ENCODE data around the gene TP53AIP1. TPM values are rescaled to one million over a fixed set of nuclear protein-coding genes. Genes with fewer than 3 reads are reported as not detected.

Gene TP53AIP1
- total and polyA plus RNA-seq, 2 of the 8 experiments (the other 6 are each of a cell fraction or from before 2014, with no cell fraction given): 0.03 TPM; not detected in 1

DNA sequence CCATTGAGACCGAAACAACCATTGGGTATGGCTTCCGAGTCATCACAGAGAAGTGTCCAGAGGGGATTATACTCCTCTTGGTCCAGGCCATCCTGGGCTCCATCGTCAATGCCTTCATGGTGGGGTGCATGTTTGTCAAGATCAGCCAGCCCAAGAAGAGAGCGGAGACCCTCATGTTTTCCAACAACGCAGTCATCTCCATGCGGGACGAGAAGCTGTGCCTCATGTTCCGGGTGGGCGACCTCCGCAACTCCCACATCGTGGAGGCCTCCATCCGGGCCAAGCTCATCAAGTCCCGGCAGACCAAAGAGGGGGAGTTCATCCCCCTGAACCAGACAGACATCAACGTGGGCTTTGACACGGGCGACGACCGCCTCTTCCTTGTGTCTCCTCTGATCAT, 31.0 kb downstream of the TP53AIP1 start:
- H3K4me2 ChIP-seq (ENCODE audit: insufficient read depth in 1 of 2, low read depth in 2 of 2, low read length in 2 of 2): no peak overlapping the region
- H2AK5ac ChIP-seq (ENCODE audit: low read depth, low read length): no peak overlapping the region
- no peak overlapping the region for H3K27ac ChIP-seq (ENCODE audit: low read depth, low read length)
- H2BK20ac ChIP-seq (ENCODE audit: low read length): no peak overlapping the region
- H3K9ac ChIP-seq (replicated peaks in 1 of 4; ENCODE audit: extremely low read depth in 1 of 4, low read depth in 3 of 4, low read length in 3 of 4): no peak overlapping the region
- no peak overlapping the region for H2BK12ac ChIP-seq (ENCODE audit: low read depth, low read length)
- no peak overlapping the region for H4K5ac ChIP-seq (ENCODE audit: insufficient read length, low read depth, low read length)
- no peak overlapping the region for H2BK5ac ChIP-seq (ENCODE audit: low read depth, low read length)
- H3K9me3 ChIP-seq (ENCODE audit: insufficient read depth in 2 of 2, low read depth in 1 of 2, low read length in 1 of 2): peaks cover 0 to 4% of the 10 kb centered on the region in 2 experiments; a peak in 1 of 4 replicates
- no peak overlapping the region for H3K4ac ChIP-seq (replicated peaks; ENCODE audit: insufficient read length, low read depth, low read length)
- ChIA-PET POLR2A (ENCODE audit: partially characterized antibody) (no interaction called here), CTCF (ENCODE audit: partially characterized antibody) (interaction anchor here (0.8 to 14.9 kb wide), 4 partner anchors 13 to 26 kb away, joined by 3 to 332 read pairs (median 56); partner anchors contain the start of genes KCNJ5 and TP53AIP1)
- FAIRE-seq: no peak
- H3K27me3 ChIP-seq (replicated peaks in 1 of 4; ENCODE audit: control insufficient read depth in 3 of 4, extremely low read depth in 1 of 4, insufficient read depth in 3 of 4, low read length in 3 of 4): peaks cover 0 to 15% (median 8%) of the 10 kb centered on the region in 4 experiments; a peak in 5 of 7 replicates
- no peaks in the 10 kb centered on the region for H4K20me1 ChIP-seq (replicated peaks in 1 of 2; ENCODE audit: control insufficient read depth in 1 of 2, insufficient read depth in 2 of 2, low read length in 2 of 2)
- no peak overlapping the region for H4K8ac ChIP-seq (ENCODE audit: extremely low read depth, insufficient read depth, low read length)
- H3K4me1 ChIP-seq (replicated peaks in 1 of 4; ENCODE audit: control insufficient read depth in 3 of 4, insufficient read depth in 4 of 4, low read length in 3 of 4): no peaks in the 10 kb centered on the region
- DNase-seq (ENCODE audit: low read depth in 1 of 2, low spot score in 2 of 2): no peak
- H3K14ac ChIP-seq (ENCODE audit: insufficient read length): no peak overlapping the region
- no peak overlapping the region for H3K18ac ChIP-seq (ENCODE audit: extremely low read depth, low read length)
- H3K79me1 ChIP-seq (ENCODE audit: low read depth, low read length): no peaks in the 10 kb centered on the region
- TF ChIP-seq RFX5 (IDR thresholded peaks at IDR 0.05; ENCODE audit: borderline replicate concordance, low read depth, low read length) (no peak), RXRA (IDR thresholded peaks at IDR 0.05; ENCODE audit: insufficient read depth, low read depth, low read length) (no peak), SRF (IDR thresholded peaks at IDR 0.05; ENCODE audit: low read depth, low read length) (no peak), TAF1 (IDR thresholded peaks at IDR 0.05; ENCODE audit: low read depth, low read length) (no peak), RAD21 (IDR thresholded peaks at IDR 0.05 in 1 of 2, conservative IDR thresholded peaks at IDR 0.05 in 1 of 2; ENCODE audit: low read depth in 2 of 2, low read length in 2 of 2) (no peak), ZNF274 (IDR thresholded peaks at IDR 0.05; ENCODE audit: borderline replicate concordance, extremely low read depth, low read length) (no peak)
- peaks cover 8% of the 10 kb centered on the region; the same call in 1 of the 2 replicates for H3K23me2 ChIP-seq (ENCODE audit: low read depth, low read length)
- H4K91ac ChIP-seq (replicated peaks; ENCODE audit: insufficient read length, low read length): no peak overlapping the region
- H3K4me3 ChIP-seq (ENCODE audit: extremely low read depth in 1 of 4, insufficient read depth in 2 of 4, low read depth in 3 of 4, low read length in 4 of 4): no peak overlapping the region
- no peak overlapping the region for H2AFZ ChIP-seq (ENCODE audit: low read length)
- H3K23ac ChIP-seq (ENCODE audit: insufficient read length): no peak overlapping the region
- 99% methylated on average over 11 of the region's 18 CpGs; no CpG with 5 or more reads in 1 of the 2 experiments for WGBS, 2 experiments (ENCODE audit: extremely low coverage in 1 of 2, insufficient coverage in 1 of 2, insufficient read length in 1 of 2, insufficient replicate concordance in 2 of 2, low coverage in 1 of 2, low lambda C conversion rate in 2 of 2, missing lambda C conversion rate in 1 of 2)
- no peak overlapping the region for H3K56ac ChIP-seq (replicated peaks; ENCODE audit: insufficient read length, low read depth, low read length)
- H3K79me2 ChIP-seq (ENCODE audit: control insufficient read depth in 1 of 2, insufficient read depth in 2 of 2, low read length in 2 of 2): no peaks in the 10 kb centered on the region
- H3K36me3 ChIP-seq (ENCODE audit: control insufficient read depth in 2 of 4, insufficient read depth in 4 of 4, low read length in 3 of 4): no peaks in the 10 kb centered on the region
- no peak overlapping the region for H2BK15ac ChIP-seq (ENCODE audit: low read length)
- H2BK120ac ChIP-seq (replicated peaks; ENCODE audit: low read depth, low read length): no peak overlapping the region

All from H1 (cell line).